SK-N-MC (cell line): Measurements from ENCODE around the gene GSS.

Experiments
- EZH2 ChIP-seq: fragments of 200-600 bp; sonication (generic); IDR thresholded peaks from one replicate; pipeline ENCODE4 v1.6.1; 2017; ENCODE audit warnings: antibody characterized with exemption
- FOXP2 ChIP-seq: optimal IDR thresholded peaks from 2 replicates; pipeline ENCODE3; 2011; ENCODE audit warnings: mild to moderate bottlenecking, moderate library complexity; ENCODE audit not compliant: insufficient read depth; ENCODE audit errors: extremely low read length, control extremely low read depth
- POLR2AphosphoS5 ChIP-seq: IDR thresholded peaks from 2 replicates; pipeline ENCODE4 v1.6.1; 2012; ENCODE audit warnings: mild to moderate bottlenecking, low read depth, low read length, borderline replicate concordance

GRCh38 chr20:34888468-34888867, 67.1 kb downstream of the GSS start:
- TF ChIP-seq EZH2 (no peak), POLR2AphosphoS5 (no peak), FOXP2 (no peak)
